HG03342 (cell line): Measurements from ENCODE around the gene WDR5.

Experiments
- ATAC-seq: cut with Tn5 transposase; IDR thresholded peaks from one replicate; pipeline ENCODE4 v1.9.1; 2021; ENCODE audit warnings: mild to moderate bottlenecking, moderate library complexity; ENCODE audit not compliant: unreplicated experiment

Gene WDR5

DNA sequence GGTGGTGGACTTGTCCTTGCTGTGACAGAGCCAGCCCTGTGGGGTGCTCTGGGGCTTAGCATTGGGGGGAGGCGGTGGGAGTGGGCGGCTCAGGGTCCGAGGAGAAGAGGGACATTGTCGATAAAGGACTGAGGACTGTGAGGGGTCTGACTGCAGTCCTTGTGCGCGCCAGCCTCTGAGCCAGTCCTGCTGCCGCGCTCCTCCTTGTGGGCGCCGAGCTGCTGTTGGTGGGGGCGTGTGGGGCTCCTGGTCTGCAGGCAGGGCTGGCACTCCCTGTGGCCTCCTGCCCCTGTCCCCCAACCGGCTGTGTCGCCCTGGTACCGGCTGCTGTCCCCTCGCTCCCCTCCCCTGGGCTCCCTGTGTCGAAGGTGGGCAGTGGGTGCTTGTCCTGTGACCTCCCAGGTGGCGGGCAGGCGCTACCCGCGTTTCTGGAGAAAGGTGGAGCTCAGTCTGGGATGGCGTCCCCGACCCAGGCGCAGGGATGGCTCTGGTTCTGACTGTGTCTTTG lies 21.6 kb downstream of the WDR5 start:
- ATAC-seq = no peak

DNA sequence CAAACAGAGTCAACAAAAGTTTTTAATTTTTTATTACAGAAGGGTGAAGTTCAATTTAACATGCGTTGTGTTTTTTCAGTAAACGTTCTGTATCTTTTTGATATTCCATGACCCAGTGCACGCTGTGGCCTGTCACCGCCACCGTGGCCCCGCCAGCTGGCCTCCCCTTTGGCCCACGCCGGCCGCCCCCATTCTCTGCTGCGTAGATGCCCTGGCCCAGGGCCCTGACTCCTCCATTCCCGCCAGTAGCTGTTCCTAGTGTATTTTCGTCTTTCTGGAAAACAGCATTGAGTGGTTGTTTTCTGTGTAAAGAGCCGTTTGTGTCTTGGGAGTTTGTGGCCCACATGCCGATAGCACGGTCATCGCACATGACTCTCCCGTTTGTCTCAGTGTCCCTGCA lies 22.4 kb downstream of the WDR5 start:
- no peak for ATAC-seq

DNA sequence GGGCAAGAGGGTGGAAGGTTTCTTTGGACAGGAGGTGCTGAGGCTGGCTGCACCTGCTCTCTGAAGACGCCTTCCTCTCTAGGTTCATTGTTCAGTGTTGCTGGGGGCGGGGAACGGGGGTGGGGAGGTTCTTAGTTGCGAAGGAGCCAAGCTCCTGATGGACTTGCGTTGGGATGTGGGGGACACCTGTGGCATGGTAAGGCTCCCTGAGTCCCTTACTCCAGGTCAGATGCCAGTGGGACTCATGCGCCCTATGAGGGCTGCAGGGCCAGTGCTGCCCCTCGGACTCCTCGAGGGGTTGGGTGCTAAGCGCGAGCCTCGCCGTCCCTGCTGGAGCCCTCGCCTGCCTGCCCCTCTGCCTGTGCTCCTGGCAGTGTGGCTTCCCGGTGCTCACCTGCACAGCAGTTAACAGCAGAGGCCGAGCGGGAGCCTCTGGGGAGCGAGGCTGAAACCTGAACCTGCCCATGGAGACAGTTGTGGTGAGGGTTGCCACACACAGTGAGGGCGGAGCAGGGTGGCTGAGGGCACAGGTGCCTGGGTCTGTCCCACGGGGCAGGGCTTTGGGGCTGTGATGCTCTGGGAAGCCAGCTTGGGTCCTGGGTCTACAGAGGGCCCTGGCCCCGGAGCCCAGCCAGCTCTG lies 23.0 kb downstream of the WDR5 start:
- ATAC-seq = no peak

DNA sequence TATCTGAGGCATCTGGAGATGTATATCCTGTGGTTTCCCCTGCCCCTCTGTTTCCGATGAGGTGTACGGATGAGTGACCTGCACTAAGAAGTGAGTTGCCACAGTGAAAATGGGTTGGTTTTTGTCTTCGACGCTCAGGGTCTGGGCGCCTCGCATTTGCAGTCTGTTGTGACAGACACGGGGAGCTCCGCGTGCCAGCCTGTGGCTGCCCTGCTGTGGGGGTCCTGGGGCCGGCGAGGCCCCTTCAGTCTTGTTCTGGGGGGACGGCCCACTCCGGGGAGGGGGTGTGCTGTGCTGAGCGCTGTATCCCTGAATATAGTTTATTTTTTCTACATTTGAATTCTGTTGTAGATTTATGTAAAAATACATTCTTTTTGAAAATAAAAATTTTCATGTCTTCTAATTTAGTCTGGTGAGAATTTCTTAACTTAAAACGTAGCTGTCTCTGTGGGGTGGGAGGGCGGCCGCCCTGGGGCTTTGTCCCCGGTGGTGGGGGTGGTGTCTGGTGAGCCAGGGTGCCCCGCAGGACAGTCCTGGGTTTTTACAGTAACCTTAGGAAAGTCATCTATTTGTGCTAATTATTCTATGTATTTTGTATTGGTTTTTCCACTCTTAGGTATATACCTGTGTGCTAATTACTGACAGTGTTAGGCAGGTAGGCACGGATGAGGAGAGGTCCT lies 23.8 kb downstream of the WDR5 start:
- no peak for ATAC-seq

DNA sequence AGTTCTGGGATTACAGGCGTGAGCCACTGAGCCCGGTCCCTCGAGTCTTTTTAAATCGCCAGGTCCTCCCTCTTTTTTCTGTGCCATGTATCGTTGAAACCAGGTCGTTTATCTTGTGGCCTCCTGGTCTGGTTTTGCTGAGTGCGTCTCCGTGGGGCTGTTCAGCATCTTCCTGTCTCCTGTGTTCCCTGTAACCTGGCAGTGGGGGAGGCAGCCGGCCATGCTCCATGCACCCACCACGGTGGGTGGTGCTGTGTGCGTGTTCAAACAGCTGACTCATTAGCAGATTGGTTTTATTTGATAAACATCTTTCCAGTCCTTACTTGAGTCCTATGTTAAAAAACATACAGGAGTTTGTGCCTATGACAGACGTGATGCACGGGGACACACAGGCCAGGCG lies 25.8 kb downstream of the WDR5 start:
- no peak for ATAC-seq

DNA sequence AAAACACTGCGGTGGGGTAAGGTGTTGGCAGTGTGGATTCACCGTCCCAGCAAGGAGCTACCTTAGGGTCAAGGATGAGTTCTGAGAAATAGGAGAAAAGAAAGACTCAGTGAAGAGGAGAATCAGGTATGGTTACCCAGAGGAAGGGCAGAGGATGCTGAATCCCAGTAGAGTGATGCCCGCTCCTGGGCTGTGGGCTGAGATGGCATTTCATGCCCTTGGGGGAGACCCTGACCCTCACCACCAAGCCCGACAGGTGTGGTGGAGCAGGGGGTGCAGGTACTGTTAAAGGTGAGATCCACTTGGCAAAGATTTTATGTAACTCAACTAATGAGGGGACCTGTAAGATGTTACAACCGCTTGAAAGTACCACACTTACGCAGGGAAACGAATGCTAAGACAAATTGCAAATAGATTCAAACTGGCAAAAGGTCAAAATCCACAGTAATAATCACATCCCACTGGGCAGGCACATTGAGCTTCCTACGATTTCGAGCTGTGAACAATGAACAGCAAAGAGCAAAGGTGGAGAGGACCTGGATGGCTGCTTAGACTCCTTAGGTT lies 26.4 kb downstream of the WDR5 start:
- ATAC-seq = no peak

DNA sequence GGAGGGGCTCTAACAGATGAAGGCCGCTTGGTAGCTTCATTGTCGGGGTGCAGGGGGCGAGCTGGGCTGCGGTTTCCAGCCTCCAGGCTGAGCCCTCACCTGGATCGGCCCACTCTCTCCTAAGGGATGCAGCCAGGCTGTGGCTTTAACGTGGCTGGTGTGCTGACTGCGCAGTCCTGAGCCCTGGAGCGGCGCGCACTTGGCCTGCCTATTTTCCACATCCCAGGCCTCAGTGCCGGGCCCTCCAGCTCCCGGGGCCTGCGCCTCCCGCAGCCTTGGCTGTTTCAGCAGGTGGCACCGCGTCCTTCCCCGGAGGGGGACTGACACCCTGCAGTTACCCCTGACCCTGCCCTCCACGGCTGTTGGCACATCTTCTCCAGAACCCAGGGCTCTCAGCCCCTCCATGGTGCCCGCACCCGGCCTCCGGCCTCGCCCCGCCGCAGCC lies 27.1 kb downstream of the WDR5 start:
- ATAC-seq = no peak

DNA sequence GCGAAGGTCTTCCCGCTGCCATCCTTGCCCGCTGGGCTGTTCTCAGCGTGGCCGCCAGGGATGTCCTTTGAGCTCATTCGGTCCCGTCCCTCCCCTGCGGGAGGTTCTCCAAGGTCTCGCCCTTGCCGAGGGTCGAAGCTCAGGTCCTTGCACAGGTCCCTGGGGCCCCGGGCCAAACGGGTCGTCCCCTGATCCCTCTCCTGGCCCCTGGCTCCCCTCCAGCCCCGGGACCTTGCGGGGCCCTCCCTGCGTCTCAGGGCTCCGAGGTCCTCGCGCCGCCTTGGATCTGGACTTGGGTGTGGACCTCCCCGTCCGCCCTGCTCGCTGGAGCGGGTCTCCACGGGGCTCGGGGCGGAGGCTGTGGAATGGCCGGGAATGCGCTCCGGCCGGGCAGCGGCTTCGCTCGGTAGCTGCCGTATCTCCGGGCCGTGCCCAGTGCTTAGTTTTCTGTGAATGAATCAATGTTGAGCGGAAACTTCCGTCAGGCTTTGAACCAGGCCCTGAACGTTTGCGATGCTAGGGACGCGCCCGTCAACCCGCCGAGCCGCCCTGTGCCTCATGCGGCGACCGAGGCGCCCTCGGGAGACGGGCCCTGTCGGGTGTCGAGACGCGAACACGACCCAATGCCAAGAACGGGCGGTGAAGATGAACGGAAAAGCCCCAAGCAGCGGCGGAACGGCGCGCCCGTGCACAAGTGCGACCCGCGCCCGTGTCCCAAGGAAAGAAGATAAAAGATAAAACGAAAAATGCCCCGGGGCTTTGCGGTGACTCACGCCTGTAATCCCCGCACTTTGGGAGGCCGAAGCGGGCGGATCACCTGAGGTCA lies 27.7 kb downstream of the WDR5 start:
- no peak for ATAC-seq

DNA sequence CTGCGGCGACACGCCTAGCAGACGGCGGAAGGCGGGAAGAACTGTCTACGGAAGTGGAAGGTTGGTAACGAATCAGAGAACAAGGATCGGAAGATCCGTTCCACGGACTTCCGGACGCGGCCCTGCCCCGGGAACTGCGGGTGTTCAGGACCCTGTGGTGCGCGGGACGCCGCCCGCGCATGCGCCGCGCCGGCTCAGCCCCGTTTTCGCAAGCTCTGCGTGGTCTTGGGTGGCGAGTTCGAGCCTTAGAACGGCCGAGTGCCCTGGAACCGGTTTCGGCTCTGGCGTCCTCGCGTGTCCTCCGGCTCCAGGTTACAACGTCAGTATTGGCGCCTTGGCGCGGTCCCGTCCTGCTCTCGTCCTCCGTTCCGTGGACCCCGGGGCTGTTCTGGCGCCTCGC lies 29.0 kb downstream of the WDR5 start:
- no peak for ATAC-seq

DNA sequence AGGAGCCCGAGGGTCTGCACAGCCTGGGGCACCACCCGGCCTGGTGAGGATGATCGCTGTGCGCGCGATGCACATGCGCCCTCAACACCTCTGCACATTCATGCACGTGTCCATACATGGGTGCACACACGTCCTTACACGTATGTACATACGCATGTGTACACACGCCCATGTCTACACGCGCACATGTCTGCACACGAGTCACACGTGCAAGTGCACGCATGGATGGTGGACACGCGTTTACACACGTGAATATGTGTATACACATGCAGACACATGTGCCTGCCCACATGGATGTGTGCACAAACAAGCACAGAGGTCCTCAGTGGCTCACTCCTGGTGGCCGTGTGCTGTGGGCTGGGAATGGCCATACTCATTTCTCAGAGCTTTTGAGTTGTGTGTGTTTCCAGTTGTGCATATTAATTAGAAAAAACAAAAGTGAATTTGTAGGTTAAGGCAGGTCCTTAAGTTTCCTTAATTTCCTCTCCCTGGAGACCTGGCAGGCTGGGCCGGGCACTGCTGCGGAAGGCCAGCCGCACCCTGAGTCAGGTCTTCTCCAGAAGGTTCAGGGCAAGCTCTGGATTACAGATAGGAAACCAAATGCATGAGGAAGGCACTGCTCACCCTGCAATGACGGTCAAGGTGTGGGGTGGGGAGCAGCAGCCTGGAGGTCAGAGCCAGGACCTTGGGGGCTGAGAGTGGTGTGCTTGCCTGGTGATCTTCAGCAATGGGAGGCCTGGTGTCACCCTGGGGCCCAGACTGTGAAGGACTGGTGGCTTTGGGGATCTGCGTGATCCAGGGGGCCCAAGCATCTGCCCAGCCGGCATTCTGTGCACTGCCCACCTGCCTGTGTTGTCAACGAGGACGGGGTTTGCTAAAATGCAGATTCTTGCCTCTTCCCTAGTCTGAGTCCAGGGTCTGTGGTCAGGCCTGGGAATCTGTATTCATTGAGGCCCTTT lies 29.8 kb downstream of the WDR5 start:
- ATAC-seq = no peak

DNA sequence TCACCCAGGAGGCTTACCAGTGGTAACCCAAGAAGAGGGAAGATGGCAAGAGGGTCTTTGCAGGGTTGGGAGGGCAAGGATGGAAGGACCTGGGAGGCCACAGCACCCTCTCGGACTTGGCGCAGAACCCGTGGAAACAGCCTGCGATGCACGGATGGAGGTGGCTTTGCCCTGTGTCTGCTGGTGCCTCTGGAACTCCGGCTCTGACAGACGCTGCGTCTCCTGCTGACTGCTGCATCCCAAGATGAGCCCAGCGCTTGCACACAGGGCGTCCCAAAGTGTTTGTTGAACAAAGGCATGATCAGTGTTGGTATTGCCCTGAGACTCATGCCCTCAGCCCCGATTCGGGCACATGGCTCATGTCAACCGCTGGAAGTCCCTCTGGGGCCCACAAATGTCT lies 30.5 kb downstream of the WDR5 start:
- ATAC-seq = no peak

DNA sequence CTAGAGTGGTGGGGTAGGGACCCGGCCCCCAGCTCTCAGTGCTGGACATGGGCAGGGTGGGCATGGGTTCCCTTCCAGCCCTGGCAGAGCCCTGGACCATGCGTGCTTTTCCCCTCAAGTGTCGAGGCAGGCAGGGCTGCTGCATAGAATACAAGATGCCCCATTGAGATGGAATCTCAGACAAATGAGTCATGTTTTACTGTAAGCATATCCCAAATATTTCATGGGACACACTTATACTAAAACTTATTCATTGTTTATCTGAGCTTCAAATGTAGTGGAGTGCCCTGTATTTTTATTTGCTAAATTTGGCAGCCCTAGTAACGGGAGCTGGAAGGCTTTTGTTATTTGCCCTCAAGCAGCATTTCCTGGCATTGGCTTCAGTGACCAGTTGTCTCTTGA lies 31.6 kb downstream of the WDR5 start:
- ATAC-seq = no peak

DNA sequence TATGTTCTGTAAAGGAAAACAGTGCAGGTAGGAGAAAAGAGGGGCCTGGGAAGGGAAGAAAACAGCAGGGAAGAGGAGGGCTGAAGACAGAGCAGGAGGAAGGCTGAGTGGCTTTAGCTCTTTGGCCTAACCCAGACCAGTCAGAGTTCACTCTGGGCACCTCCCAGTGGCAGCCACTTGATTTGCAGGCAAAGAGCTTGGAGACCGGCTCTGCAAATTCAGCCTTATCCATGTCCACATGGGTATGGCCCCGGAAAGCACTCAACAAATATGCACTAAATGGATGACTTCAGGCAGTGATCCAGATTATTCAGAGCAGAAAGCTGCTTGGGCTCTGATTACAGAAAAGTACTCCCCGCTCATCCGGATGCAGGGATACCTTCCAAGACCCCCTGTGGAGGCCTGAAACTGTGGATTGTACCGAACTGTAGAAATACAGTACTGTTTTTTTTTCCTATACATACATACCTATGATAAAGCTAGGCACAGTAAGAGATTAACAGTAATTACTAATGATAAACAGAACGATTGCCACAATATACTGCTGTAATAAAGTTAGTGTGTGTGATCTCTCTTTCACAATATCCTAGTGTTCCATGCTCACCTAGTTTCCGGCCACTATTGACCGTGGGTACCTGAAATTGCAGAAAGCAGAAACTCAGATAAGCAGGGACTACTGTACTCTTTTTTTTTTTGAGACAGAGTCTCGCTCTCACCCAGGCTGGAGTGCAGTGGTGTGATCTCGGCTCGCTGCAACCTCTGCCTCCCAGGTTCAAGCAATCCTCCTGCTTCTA lies 33.1 kb downstream of the WDR5 start:
- no peak for ATAC-seq

DNA sequence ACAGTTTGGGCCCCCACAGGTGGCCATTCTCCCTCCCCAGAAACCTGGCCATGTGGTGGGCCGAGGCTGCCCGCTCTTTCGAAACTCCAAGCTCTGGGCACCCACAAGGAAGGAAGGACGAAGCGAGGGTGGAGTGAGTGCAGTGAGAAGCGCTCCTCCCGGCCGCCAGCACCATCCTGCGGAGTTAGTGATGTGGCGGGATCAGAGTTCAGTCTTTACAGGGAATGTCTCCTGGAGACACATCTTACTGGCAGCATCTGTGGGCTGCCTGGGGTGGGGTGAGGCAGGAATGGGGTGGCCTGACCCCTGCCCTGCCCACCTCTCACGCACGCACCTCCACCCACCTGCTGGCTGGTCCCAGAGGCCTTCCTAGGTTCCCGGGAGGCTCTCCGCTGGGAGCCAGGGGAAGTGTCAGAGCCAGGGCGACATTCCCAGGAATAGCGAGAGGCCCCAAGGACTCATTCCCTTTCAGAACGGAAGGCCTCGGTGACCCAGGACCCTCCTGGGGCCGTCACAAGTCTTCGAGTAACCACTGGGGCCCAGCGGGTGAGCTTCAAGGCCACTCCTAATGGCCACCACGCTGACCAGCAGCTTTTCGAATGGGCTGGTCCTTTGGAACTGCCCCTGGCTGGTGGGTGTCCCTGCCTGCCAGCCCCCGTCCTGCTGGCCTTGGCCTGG lies 34.0 kb downstream of the WDR5 start:
- no peak for ATAC-seq

DNA sequence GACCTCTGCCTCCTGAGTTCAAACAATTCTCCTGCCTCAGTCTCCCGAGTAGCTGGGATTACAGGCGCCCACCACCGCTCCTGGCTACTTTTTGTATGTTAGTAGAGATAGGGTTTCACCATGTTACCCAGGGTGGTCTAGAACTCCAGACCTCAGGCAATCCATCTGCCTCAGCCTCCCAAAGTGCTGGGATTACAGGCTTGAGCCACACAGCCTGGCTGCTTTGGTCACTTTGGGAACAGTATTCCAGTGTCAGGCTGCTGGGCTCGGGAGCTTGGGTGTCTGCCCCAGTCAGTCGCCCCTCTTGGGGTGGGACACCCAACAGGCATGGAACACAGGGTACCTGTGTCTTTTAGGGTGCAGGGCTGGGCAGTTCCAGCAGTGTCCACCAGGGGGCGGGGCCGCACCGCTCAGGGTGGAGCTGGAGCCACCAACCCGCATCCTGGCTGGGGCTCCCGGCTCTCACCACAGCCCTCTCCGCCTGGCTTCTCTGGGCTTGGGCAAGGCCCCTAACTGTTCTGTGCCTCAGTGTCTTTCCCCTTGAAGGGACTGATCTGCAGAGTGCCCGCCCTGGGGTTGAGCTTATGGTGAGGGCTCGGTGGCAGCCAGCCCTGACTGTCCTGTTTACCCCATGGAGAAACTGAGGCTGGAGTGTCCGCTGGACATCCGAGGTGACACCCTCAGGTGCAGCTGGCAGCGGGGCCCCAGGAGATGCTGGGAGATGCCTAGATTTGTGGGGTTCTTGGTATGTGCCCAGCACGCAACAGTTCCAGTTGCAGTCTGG lies 34.8 kb downstream of the WDR5 start:
- no peak for ATAC-seq

DNA sequence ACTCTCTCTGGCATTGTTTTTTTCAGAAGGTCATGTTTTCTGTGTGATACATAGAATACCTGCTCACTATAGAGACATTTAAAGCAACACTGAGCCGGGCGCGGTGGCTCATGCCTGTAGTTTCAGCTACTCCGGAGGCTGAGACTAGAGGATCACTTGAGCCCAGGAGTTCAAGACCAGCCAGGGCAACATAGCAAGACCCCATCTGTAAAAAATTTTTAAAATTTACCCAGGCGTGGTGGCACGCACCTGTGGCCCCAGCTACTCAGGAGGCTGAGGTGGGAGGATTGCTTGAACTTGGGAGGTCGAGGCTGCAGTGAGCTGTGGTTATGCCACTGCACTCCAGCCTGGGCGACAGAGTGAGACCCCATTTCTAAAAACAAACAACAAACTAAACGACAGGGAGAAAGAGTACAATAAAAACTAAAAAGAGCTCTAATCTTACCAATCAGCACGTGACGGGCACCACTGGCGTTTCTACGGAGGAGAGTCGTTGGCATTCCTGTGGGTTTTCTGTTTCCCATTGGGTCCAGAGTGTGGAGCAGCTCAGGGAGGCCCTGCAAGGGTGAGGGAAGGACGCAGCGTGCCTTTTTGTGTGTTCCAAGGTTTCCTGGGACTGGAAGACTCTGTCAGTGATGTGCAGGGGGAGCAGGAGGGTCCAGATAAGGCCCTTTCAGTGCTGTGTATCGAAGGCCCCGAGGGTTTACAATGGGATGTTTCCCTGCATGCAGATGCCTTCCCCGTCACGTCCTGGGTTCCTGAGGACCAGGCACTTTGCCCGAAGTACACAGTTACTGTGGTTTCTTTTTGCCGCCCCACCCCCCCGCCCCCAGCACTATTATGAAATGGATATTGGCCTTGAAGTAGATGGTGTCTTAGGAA lies 35.7 kb downstream of the WDR5 start:
- no peak for ATAC-seq
